Suppressor macrophage treated with lipopolysaccharide for 4 hours (primary cell): ENCODE measurements around the gene CHMP3.
"Not testable (repeated sequence)": the region's sequence is repeated elsewhere in the genome, so short reads cannot be mapped to it uniquely, and the experiment has no call there.

ENCODE experiments used
- DNase-seq: peaks from one replicate; pipeline ENCODE4 v3.0.0-alpha.2; 2020

CHMP3 gene

DNA sequence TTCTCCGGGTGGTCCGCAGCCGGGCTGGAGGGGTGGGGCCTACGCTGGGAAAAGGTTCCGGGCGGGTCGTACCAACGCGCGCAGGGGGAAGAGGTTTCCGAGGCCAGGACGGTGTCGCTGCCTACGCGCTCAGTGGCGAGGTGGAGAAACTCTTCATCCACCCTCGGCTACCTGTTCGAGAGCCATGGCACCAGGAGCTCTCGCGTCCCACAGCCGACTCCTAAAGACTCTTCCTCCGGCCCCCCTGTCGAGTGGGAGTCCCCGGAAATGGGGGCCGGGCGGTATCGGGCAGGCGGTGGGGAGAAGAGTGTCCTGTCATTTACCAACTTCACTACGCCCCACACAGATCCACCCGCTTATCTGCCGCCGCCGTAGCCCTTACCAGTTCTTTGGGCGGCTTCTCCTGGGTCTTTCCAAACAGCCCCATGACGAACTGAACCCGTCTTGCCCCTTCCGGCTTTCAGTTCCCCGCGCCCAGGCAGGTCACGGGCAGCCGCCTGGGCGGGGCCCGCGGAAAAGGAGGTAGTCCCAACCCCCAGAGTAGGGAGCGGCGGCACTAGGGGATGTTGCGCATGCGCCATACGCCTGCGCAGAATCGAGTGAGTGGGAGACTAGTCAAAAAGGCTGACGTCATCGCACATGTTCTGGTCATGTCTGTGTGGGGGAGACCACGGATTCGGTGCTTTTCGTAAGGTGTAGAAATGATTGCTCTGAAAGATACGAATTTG lies at the start of gene CHMP3:
TSS of gene CHMP3 (minus strand) at position 522 of the 728 bp plus-strand sequence. CDS start at position 427, 95 bp downstream.
- DNase-seq: peak; percentile 99

DNA sequence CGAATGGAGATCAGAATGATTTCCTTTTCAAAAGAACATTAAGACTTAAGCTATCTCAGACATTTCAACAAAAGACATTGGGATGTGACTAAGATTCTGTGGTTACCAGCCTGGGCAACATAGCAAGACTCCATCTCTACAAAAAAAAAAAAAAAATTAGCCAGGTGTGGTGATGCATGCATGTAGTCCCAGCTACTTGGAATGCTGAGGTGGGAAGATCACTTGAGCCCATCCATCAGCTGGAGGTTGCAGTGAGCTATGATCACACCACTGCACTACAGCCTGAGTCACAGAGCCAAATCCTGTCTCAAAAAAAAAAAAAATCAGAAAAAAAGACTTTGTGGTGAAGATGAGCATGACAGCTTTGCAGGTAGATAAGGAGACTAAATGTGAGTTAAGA lies 47.6 kb upstream of the CHMP3 start:
- no peak for DNase-seq

DNA sequence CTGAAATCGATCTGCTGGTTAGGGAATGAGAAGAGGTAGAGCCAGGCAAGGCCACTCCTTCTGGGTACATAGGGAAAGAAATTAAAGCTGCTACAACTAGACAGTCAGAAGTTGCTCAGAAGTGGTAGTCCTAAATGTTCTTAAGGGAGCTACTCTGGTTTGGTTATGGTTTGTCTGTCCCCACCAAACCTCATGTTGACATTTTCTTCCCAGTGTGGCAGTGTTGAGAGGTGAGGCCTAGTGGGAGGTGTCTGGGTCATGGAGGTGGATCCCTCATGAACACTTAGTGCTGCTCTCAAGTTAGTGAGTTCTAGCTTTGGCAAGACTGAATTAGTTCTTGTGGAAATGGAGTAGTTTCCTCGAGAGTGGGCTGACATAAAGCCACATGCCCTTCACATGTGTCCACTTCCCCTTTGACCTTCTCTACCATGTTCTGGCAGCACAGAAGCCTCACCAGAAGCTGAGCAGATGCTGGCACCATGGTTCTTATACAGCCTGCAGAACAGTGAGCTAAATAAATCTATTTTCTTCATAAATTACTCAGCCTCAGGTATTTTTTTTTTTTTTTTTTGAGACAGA lies 45.7 kb upstream of the CHMP3 start:
- no peak for DNase-seq

DNA sequence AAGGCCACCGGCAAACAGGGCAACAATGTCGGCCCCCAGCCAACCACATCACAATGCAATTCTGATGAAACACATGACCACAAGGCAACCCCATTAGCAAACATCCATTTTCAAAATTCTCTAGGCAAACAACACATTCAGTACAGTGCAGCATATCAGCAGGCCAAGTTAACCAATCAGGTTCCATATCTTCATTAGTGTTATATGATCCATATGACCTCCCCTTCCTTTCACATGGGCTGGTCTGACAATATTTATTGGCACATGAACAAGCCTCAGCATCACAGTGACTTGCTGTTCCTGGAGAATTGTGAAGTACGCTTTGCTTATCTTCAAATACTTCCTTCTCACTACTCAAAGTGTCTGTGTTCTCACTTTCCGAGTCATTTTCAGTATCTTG lies 40.7 kb upstream of the CHMP3 start:
- DNase-seq: no peak

DNA sequence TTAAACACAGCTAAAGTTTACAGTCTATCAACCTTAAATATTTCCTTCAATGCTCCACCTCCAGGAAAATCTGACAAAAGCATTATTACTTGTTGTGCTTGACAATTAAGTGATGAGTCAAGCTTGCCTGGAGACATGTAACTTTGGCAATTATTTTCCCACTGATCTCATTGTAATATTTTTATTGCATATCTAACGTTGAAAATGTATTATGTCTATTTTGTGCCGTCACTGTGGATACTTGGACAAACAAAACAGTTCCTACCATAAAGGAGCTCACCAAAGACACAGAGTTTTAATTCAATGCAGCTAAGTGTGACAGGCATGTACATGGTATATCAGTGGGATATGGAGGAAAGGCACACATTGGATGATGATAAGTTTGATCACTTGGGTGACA lies 35.7 kb upstream of the CHMP3 start:
- no peak for DNase-seq

DNA sequence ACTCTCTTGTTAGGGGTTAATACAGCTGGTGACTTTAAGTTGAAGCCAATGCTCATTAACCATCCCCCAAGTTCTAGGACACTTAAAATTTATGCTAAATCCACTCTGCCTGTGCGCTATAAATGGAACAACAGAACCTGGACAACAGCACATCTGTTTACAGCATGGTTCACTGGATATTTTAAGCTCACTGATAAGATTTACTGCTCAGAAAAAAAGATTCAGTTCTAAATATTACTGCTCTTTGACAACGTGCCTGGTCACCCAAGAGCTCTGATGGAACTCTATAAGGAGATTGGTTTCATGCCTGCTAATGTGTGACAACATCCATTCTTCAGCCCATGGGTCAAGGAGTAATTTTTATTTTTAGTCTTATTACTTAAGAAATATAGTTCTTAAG lies 32.9 kb upstream of the CHMP3 start:
- DNase-seq: no peak

DNA sequence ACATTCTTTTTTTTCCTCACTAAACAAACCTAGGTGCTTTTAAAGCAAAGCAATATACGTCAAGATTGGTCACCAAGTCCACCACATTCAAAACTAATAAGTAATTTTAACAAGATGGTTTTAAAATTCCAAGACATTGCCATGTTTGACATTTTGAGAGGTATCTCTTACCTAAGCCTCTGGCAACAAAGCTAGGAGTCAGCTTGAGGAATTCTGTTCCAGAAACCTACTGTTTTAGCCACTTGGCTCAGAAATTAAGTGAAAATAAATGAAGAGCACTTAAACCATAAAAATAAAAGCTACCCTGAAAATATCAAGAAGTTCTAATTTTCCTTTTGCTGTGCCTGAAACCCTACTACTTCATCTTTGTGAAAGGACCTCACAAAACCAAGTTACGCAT lies 30.0 kb upstream of the CHMP3 start:
- DNase-seq: no peak

DNA sequence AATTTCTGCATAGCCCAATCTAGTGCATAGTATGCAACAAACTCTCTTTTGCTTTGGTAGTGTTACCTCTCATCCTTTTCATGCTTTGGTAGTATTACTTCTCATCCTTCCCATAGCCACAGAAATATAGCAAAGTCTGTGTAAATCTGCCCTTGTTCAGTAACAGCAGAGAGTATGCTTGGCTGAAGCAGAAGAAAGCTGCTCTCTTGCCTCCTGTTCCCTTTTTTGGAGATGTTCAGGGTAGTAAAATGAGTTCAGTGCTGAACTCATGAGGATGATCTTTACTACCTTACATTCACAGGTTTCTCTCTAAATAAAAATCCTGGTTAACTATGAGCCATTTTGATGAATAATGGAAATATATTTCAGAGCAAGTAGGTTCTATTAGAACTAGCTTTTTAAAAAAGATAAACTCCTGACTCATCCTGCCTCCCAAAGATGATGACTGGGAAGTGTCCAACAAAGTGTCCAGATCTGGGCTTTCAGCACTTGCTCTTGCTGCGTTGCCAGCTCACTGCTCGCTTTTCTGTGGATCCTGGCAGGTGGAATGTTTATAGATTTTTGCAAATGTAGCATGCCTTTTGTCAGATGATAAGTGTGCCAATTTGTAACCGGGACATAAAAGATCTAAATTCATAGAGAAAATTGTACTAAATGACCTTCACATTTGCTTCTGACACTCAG lies 29.4 kb upstream of the CHMP3 start:
- DNase-seq: no peak

DNA sequence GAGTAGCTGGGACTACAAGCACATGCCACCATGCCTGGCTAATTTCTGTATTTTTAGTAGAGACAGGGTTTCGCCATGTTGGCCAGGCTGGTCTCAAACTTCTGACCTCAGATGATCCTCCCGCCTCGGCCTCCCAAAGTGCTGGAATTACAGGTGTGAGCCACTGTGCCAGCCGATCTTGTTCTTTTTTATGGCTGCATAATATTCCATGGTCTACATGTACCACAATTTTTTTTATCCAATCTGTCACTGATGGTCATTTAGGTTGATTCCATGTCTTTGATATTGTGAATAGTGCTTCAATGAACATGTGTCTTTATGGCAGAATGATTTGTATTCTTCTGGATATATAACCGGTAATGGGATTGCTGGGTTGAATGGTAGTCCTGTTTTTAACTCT lies 26.5 kb upstream of the CHMP3 start:
- not testable (repeated sequence) for DNase-seq

DNA sequence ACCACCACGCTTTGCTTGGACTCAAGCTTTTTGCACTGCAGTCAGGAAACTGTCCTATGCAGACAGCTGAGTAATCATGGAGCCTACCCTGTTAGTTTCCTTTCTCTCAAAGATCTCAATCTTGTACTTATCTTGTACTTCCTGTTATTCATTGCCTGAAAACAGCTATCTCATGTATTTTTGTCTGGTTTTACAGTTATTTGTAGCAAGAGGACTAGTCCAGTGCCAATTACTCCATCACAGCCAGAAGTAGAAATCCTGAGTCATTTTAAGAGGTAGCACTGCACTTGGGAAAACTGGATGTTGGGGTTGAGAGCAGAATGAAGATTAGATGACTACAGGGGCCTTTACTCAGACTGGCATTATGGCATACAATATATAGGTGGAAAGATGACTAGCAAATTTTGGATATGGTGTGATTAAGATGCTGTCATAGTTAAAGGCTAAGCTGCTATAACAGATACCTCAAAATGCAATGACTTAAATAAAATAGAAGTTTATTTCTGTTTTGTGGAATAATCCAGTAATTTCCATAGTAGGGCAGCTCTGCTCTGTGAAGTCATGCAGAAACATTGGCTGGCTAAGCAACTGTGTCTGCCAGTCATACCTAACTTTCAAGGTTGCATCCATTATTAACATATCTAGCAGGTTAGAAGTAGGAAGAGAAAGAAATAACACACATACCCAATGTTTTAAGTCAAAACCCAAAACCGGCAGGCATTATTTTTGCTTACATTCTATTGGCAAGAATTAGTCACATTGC lies 21.1 kb upstream of the CHMP3 start:
- peak; percentile 66 for DNase-seq

DNA sequence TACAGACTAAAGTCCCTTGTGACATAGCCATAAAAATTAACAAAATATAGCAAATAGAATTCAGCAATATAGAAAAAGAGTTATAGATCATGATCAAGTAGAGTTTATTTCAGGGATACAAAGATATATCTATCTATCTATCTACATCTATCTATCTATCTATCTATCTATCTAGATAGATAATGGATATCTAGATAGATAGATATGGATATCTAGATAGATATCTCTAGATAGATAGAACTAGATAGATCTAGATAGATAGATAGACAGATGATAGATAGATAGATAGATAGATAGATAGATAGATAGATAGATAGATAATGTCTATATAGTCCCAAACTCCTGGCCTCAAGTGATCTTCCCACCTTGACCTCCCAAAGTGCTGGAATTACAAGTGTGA lies 17.3 kb upstream of the CHMP3 start:
- no peak for DNase-seq

DNA sequence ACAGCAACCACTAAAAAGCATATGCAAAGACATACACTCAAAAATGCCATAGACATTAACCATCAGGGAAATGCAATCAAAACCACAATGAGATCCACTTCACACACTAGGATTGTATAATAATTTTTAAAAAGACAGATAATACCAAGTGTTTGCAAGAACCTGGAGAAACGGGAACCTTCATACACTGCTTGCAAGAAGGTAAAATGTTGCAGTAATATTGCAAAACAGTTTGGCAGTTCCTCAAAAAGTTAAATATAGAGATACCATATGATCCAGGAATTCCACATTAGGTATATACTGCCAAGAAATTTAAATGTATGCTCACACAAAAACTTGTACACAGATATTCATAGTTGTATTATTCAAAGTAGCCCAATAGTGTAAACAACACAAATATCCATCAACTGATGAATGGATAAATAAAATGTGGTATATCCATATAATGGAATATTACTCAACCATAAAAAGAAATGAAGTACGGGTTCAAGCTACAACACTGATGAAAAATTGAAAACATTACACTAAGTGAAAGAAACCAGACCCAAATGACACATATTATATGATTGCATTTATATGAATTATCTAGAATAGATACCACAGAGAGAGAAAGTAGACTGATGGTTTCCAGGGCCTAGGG lies 14.7 kb upstream of the CHMP3 start:
- peak; percentile 23 for DNase-seq

DNA sequence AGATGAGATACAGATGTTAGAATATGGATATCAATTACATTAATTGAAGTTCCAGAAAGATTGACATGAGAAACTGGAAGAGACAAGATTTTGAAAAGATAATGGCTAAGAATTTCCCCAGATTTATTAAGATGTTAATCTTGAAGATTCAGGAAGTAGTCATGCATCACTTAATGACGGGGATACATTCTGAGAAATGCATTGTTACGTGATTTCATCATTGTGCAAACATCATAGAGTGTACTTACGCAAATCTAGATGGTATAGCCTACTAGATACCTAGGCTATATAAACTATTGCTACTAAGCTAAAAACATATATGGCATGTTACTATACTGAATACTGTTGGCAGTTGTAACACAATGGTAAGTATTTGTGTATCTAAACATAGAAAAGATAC lies 6.8 kb upstream of the CHMP3 start:
- peak; percentile 35 for DNase-seq

DNA sequence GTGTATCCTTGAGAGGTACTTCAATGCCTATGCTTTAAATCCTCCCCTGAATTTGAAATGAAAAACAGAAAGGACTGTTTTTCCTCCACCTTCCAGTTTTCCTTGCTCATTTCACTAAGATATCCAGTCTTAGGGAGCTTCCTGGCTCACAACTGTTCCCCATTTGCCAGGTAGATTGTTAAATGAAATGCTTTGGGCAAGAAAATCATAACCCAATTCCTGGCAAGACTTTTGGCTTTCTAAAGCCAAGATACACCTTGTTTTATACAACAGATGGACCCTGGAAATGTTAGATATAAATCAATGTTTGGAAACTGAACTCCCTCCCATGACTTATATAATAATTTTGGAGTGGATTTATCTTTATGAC lies 3.6 kb upstream of the CHMP3 start:
- no peak for DNase-seq

DNA sequence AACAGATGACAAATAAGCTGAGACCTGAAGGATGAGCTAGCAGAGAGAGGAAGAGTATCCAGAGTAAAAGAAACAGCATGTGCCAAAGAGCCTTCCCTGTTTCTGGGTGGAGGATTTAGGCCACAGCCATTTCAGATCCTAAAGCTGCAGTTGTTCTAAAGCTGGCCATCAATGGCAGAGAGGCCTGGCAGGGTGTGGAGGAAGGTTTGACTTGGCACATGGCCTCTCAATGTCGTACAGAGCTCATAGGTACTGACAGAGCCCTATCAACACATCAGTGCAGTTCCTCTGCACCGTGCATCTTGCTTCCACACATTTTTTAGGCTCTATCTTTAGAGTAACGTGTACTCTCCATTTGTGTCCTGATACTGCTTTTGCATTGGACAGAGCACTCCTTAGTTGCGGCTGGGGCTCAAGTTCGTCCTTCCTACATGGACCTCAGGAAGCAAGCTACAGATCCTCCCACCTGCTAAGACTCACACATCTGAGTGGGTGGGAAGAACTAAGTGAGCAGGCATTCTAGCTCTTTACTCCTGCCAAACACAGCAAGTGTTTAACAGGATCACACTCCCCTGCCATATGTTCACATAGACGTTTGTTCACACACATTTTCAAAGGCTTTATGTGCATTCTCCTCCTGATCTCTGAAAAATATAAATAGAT lies 3.0 kb upstream of the CHMP3 start:
- no peak for DNase-seq

DNA sequence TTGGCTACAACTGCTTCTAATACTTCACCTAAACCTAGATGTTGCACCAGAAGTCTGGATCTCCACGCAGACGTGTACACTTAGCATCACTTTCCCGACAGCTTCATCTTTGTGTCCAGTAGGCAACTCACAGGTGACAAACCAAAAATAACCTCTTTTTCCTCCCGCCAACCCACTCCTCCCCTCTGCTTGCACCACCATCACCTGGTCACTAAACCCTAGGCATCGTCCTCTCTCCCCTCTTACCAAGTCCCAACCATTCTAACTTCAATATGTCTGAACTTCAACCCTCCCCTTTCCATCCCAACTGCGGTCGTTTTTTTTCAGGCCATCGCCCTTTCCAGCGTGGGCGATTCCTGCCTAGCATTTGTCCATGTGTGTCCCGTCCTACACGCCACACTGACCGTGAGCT lies 413 bp upstream of the CHMP3 start:
- DNase-seq: no peak

DNA sequence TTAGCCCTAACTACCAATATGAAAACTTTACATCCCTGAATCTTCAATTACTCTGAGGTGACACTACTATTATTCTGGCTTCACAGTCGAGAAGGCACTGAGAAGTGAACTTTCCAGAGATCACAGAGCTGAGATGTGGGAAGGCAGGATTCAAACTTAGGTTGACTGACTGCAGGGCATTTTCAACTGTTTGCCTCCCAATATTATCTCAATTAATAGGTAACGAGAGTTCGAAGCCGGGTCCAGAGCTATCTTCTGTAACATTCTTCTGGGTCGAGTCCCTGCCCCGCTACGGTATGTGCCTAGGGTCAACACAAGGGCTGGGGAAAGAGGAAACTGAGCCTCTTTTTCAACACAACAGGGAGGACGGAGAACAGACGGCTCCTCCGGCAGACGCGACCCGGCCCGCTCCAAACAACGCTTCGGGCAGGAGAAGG lies 740 bp downstream of the CHMP3 start:
- DNase-seq: no peak

DNA sequence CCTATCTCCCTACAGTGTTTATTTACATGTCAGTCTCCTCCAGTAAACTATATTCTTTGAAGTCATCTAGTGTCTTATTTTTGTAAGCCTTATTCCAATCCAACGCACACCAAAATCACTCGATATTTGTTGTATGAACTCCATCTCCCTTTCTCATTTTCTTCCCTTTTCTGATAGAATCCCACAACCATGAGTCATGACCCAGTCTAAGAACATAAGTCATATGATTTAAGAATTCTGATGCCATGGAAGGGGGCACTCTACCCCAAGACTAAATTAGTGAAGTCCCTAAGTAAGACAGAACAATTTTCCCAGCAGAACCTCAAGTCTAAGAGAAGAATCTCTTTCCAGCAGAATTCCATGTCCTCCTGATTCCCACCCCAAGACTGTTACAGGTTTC lies 5.4 kb downstream of the CHMP3 start:
- DNase-seq: peak; percentile 51

DNA sequence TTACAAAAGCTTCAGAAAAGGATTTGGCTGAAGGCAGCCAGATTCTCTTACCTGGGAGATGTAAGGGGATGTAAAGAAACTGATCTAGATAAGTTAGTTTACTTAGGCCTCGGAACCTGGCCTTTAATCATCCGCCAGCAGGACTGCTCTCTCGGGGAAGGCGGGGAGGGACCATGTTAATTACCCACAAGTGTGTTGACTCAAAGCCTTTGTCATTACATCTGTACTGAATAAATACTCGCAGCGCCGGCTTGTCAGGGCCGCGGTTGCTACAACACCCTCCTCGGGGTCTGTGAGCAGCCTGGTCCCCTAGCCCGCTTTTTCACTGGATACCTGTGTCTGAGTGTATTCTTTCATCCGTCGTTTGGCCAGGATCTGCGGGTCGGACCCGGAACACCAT lies 6.7 kb downstream of the CHMP3 start:
- DNase-seq: no peak

DNA sequence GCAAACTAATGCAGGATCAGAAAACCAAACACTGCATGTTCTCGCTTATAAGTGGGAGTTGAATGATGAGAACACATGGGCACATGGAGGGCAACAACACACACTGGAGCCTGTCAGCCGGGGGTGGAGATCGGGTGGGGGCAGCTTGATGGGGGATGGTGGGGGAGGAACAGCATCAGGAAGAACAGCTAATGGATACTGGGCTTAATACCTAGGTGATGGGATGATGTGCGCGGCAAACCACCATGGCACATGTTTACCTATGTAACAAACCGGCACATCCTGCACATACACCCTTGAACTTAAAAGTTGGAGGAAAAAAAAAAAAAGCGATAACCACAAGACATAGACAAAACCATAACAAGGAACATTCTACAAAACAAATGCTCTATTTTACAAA lies 10.4 kb downstream of the CHMP3 start:
- no peak for DNase-seq

DNA sequence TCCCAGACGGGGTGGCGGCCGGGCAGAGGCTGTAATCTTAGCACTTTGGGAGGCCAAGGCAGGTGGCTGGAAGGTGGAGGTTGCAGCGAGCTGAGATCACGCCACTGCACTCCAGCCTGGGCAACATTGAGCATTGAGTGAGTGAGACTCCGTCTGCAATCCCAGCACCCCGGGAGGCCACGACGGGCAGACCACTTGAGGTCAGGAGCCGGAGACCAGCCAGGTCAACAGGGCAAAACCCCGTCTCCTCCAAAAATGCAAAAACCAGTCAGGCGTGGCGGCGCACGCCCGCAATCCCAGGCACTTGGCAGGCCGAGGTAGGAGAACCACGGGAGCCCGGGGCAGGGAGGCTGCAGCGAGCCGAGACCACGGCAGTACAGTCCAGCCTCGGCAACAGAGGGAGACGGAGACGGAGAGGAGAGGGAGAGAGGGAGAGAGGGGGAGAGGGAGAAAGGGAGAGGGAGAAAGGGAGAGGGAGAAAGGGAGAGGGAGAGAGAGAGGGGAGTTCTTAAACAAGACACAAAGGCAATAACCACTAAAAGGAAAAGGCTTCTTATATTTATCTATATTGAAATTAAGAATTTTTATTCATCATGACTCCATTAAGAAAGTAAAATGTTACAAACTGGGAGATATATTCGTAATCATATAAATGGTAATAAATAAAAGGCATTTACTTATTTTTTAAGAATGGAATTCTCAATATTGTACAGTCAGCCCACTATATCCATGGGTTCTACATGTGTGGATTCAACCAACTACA lies 13.1 kb downstream of the CHMP3 start:
- not testable (repeated sequence) for DNase-seq

DNA sequence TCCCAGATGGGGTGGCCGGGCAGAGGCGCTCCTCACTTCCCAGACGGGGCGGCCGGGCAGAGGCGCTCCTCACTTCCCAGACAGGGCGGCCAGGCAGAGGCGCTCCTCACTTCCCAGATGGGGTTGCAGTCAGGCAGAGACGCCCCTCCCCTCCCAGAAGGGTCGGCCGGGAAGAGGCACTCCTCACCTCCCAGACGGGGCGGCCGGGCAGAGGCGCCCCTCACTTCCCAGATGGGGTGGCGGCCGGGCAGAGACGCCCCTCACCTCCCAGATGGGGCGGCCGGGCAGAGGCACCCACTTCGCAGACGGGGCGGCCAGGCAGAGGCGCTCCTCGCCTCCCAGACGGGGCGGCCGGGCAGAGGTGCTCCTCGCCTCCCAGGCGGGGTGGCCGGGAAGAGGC lies 13.8 kb downstream of the CHMP3 start:
- DNase-seq: not testable (repeated sequence)
